ENCODE data around the gene STAC3. TPM values are rescaled to one million over a fixed set of nuclear protein-coding genes. Genes with fewer than 3 reads are reported as not detected.

Gene STAC3
- total RNA-seq, 1 experiment from 2014 or later = 3.3 TPM

DNA sequence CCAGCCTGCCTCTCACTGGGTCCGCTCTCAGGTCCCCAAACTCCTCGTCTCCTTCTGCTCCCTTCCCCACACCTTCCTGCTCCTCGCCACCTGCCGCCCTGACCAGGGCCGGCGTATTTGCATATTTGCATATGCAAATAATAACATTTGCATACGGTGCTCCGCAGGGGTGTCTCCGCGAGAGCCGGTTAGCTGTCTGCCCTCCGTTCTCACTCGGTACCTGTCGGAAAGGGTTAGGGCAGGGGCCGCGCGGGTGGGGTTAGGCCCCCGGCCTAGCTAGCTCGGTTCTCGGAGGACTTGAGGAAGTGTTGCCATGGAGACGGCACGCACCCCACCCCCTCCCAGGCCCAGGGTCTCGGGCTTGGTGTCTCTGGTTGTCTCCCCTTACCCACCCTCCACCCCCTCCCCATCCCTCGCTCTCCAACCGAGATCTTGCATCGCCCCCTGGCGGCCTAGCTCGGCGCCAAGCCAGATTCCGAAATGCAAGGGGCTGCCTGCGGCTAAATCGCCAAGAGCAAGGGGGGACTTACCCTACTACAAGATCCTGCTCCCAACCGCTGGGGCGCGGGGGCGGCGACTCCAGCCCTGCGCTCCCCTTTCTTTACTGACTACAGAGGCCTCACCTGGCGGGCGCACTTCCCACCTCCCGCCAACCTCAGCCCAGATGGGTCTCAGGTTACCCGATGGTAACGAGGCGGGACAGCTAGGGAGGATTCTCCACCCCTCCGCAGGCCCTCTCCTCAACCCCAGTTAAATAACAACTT, 8.1 kb downstream of the STAC3 start (continued):
- TF ChIP-seq ELF4 (CRISPR knock-in tag; IDR thresholded peaks at IDR 0.05; ENCODE audit: low read depth) = no peak
- TF ChIP-seq, protein P1, sequence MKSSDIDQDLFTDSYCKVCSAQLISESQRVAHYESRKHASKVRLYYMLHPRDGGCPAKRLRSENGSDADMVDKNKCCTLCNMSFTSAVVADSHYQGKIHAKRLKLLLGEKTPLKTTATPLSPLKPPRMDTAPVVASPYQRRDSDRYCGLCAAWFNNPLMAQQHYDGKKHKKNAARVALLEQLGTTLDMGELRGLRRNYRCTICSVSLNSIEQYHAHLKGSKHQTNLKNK (CRISPR knock-in tag; IDR thresholded peaks at IDR 0.05) = no peak
- TF ChIP-seq, protein P2, sequence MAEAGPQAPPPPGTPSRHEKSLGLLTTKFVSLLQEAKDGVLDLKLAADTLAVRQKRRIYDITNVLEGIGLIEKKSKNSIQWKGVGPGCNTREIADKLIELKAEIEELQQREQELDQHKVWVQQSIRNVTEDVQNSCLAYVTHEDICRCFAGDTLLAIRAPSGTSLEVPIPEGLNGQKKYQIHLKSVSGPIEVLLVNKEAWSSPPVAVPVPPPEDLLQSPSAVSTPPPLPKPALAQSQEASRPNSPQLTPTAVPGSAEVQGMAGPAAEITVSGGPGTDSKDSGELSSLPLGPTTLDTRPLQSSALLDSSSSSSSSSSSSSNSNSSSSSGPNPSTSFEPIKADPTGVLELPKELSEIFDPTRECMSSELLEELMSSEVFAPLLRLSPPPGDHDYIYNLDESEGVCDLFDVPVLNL (CRISPR knock-in tag; IDR thresholded peaks at IDR 0.05; ENCODE audit: borderline replicate concordance, low read depth) = no peak
- TF ChIP-seq ZNF396 (CRISPR knock-in tag; IDR thresholded peaks at IDR 0.05; ENCODE audit: borderline replicate concordance) = no peak

DNA sequence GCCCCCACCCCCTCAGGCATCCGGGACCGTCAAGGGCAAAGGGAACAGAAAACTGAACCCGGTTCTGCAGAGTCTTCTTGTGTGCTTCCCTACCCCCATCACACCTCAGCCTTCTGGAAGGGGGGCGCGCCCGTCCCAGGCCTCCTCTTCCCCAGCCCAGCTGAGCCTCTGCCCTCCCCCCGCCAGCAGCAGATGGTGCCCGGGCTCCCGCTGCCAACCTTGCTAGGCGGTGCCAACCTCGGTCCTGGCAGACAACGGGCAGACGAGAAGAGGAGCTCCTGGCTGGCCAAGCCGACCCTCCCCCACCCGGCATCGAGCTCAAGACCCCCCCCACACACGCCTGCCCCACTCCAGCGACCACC, 8.7 kb downstream of the STAC3 start:
- H3K27me3 Mint-ChIP-seq (ENCODE audit: low read depth) = peaks cover 70% of the 10 kb centered on the region
- peak overlapping the region; percentile 84 for H3K4me3 Mint-ChIP-seq
- ChIA-PET POLR2A (interaction anchor here (0.7 to 9.7 kb wide), 8 partner anchors 12 to 220 kb away, joined by 3 to 97 read pairs (median 6); partner anchors contain the start of genes INHBE, NXPH4 and SHMT2), CTCF (interaction anchor here (0.7 to 18.5 kb wide), 39 partner anchors 9 to 606 kb away, joined by 3 to 660 read pairs (median 8); partner anchors contain the start of genes GLI1, INHBC, INHBE and LRP1)
- H3K9me3 Mint-ChIP-seq = no peaks in the 10 kb centered on the region
- no peak overlapping the region for H3K27ac Mint-ChIP-seq
- H3K36me3 Mint-ChIP-seq = no peaks in the 10 kb centered on the region
- TF ChIP-seq, protein P2 (CRISPR knock-in tag; IDR thresholded peaks at IDR 0.05; ENCODE audit: borderline replicate concordance, low read depth) = no peak
- TF ChIP-seq, protein P3, sequence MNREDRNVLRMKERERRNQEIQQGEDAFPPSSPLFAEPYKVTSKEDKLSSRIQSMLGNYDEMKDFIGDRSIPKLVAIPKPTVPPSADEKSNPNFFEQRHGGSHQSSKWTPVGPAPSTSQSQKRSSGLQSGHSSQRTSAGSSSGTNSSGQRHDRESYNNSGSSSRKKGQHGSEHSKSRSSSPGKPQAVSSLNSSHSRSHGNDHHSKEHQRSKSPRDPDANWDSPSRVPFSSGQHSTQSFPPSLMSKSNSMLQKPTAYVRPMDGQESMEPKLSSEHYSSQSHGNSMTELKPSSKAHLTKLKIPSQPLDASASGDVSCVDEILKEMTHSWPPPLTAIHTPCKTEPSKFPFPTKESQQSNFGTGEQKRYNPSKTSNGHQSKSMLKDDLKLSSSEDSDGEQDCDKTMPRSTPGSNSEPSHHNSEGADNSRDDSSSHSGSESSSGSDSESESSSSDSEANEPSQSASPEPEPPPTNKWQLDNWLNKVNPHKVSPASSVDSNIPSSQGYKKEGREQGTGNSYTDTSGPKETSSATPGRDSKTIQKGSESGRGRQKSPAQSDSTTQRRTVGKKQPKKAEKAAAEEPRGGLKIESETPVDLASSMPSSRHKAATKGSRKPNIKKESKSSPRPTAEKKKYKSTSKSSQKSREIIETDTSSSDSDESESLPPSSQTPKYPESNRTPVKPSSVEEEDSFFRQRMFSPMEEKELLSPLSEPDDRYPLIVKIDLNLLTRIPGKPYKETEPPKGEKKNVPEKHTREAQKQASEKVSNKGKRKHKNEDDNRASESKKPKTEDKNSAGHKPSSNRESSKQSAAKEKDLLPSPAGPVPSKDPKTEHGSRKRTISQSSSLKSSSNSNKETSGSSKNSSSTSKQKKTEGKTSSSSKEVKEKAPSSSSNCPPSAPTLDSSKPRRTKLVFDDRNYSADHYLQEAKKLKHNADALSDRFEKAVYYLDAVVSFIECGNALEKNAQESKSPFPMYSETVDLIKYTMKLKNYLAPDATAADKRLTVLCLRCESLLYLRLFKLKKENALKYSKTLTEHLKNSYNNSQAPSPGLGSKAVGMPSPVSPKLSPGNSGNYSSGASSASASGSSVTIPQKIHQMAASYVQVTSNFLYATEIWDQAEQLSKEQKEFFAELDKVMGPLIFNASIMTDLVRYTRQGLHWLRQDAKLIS (CRISPR knock-in tag; IDR thresholded peaks at IDR 0.05; ENCODE audit: borderline replicate concordance) = no peak
- TF ChIP-seq SP1 (CRISPR knock-in tag; conservative IDR thresholded peaks at IDR 0.05) = no peak
- no peak for ATAC-seq
- DNase-seq (ENCODE audit: low spot score) = no peak
- peaks cover 62% of the 10 kb centered on the region for H3K4me1 Mint-ChIP-seq

DNA sequence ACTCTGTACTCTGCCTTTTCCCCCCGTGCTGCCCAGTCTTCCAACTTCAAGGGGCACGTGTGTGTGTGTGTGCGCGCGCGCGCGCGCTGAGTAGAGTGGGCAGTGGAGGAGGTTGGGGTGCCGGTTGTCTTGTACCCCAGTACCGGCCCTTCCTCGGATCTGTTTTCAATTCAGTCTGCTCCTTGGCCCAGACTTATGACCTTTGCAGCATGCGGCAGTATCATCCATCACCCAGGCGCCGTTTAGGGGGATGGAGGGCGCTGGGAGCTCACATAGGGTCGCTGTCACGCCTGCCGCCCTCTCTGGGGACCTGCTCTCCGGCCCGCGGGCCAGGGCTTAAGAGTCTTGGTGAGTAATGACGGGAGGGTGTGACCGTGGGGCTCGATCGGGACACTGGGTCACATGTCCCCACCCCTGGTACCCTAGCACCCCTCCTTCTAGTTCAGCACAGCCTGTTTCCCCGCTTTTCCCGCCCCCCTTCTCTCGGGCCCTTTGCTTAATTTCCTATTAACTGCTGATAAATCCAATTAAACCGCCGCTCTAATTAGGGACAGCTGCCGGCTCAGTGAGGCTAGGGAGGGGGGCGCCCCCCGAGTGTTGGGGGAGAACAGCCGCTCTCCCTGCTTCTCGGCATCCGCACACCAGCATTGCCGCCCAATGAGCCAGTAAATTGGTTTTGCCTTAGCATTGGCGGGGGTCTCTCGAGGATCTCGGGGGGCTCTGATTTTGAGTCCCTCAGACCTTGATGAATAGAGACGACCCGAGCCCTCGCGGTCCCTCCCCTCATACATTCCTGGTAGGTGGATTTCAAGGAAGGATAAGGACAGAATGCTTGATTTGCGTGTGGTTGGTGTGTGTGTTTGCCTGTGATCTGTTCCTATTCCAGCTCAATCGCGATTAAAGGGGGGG, 9.3 kb downstream of the STAC3 start:
- DNase-seq (ENCODE audit: low spot score) (peak; percentile 21), ATAC-seq (no peak)
- Mint-ChIP-seq H3K27ac (no peak overlapping the region), H3K9me3 (no peaks in the 10 kb centered on the region), H3K36me3 (no peaks in the 10 kb centered on the region), H3K4me3 (peak overlapping the region; percentile 84), H3K27me3 (ENCODE audit: low read depth) (peaks cover 77% of the 10 kb centered on the region), H3K4me1 (peaks cover 64% of the 10 kb centered on the region)
- POLR2A ChIA-PET = interaction anchor here (0.7 to 9.7 kb wide), 6 partner anchors 12 to 213 kb away, joined by 3 to 97 read pairs (median 12); partner anchors contain the start of genes INHBE, NXPH4 and SHMT2
- CTCF ChIA-PET = interaction anchor here (0.6 to 18.5 kb wide), 17 partner anchors 10 to 217 kb away, joined by 3 to 660 read pairs (median 10); partner anchors contain the start of genes GLI1, INHBE, LRP1 and NXPH4
- TF ChIP-seq, protein P4, sequence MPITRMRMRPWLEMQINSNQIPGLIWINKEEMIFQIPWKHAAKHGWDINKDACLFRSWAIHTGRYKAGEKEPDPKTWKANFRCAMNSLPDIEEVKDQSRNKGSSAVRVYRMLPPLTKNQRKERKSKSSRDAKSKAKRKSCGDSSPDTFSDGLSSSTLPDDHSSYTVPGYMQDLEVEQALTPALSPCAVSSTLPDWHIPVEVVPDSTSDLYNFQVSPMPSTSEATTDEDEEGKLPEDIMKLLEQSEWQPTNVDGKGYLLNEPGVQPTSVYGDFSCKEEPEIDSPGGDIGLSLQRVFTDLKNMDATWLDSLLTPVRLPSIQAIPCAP (CRISPR knock-in tag; IDR thresholded peaks at IDR 0.05) = no peak
- TF ChIP-seq, protein P5, sequence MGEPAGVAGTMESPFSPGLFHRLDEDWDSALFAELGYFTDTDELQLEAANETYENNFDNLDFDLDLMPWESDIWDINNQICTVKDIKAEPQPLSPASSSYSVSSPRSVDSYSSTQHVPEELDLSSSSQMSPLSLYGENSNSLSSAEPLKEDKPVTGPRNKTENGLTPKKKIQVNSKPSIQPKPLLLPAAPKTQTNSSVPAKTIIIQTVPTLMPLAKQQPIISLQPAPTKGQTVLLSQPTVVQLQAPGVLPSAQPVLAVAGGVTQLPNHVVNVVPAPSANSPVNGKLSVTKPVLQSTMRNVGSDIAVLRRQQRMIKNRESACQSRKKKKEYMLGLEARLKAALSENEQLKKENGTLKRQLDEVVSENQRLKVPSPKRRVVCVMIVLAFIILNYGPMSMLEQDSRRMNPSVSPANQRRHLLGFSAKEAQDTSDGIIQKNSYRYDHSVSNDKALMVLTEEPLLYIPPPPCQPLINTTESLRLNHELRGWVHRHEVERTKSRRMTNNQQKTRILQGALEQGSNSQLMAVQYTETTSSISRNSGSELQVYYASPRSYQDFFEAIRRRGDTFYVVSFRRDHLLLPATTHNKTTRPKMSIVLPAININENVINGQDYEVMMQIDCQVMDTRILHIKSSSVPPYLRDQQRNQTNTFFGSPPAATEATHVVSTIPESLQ (CRISPR knock-in tag; IDR thresholded peaks at IDR 0.05) = no peak
- TF ChIP-seq CREM (CRISPR knock-in tag; IDR thresholded peaks at IDR 0.05) (no peak), FOXJ3 (CRISPR knock-in tag; IDR thresholded peaks at IDR 0.05; ENCODE audit: borderline replicate concordance) (no peak), GRHL2 (CRISPR knock-in tag; IDR thresholded peaks at IDR 0.05; ENCODE audit: insufficient replicate concordance, severe bottlenecking) (no peak)
